NCI-H1092 (cell line): ENCODE measurements around the gene ANKRD11.
"Not testable (repeated sequence)": the region's sequence is repeated elsewhere in the genome, so short reads cannot be mapped to it uniquely, and the experiment has no call there.

ENCODE experiments used
- DNase-seq: peaks from one replicate; lab custom pipeline; 2025; lab: John Stamatoyannopoulos, UW

Gene ANKRD11

GRCh38 chr16:89314357-89314756 is 176.0 kb downstream of the ANKRD11 start:
- DNase-seq = no peak

- DNase-seq = no peak
Observed at GRCh38 chr16:89313583-89313982, 176.8 kb downstream of the ANKRD11 start.

- no peak for DNase-seq
Observed at GRCh38 chr16:89312598-89313299, 177.6 kb downstream of the ANKRD11 start.

GRCh38 chr16:89312194-89312593 is 178.2 kb downstream of the ANKRD11 start:
- DNase-seq = no peak

- DNase-seq = no peak
Observed at GRCh38 chr16:89311636-89312035, 178.7 kb downstream of the ANKRD11 start.

- no peak for DNase-seq
Observed at GRCh38 chr16:89309438-89310122, 180.8 kb downstream of the ANKRD11 start.

- no peak for DNase-seq
Observed at GRCh38 chr16:89308391-89309333, 181.7 kb downstream of the ANKRD11 start.

GRCh38 chr16:89307421-89307805 is 182.9 kb downstream of the ANKRD11 start:
- no peak for DNase-seq

- DNase-seq = not testable (repeated sequence)
Observed at GRCh38 chr16:89306457-89307420, 183.6 kb downstream of the ANKRD11 start.

GRCh38 chr16:89304941-89305705 is 185.2 kb downstream of the ANKRD11 start:
- no peak for DNase-seq

GRCh38 chr16:89304181-89304851 is 186.0 kb downstream of the ANKRD11 start:
- DNase-seq = no peak

GRCh38 chr16:89303617-89304016 is 186.7 kb downstream of the ANKRD11 start:
- DNase-seq = no peak

- DNase-seq = no peak
Observed at GRCh38 chr16:89300976-89301360, 189.4 kb downstream of the ANKRD11 start.

GRCh38 chr16:89300311-89300975 is 189.9 kb downstream of the ANKRD11 start:
- DNase-seq = no peak

GRCh38 chr16:89299357-89300111 is 190.8 kb downstream of the ANKRD11 start:
- DNase-seq = not testable (repeated sequence)

GRCh38 chr16:89298623-89299225 is 191.6 kb downstream of the ANKRD11 start:
- DNase-seq = no peak

GRCh38 chr16:89297910-89298545 is 192.3 kb downstream of the ANKRD11 start:
- no peak for DNase-seq
